Stimulated activated CD4-positive, alpha-beta T cell treated with anti-CD3 and anti-CD28 coated beads, TNF-alpha, amount 100 ng/mL, for 48 hours (primary cell): ENCODE results near the gene TSPAN7.

Experiments used
- DNase-seq, 3 donors: peaks; one replicate each; pipeline ENCODE4 v3.0.0-alpha.2; 2020; ENCODE audit warnings: low read depth in 3 of 3

The TSPAN7 gene, protein sequence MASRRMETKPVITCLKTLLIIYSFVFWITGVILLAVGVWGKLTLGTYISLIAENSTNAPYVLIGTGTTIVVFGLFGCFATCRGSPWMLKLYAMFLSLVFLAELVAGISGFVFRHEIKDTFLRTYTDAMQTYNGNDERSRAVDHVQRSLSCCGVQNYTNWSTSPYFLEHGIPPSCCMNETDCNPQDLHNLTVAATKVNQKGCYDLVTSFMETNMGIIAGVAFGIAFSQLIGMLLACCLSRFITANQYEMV

DNA sequence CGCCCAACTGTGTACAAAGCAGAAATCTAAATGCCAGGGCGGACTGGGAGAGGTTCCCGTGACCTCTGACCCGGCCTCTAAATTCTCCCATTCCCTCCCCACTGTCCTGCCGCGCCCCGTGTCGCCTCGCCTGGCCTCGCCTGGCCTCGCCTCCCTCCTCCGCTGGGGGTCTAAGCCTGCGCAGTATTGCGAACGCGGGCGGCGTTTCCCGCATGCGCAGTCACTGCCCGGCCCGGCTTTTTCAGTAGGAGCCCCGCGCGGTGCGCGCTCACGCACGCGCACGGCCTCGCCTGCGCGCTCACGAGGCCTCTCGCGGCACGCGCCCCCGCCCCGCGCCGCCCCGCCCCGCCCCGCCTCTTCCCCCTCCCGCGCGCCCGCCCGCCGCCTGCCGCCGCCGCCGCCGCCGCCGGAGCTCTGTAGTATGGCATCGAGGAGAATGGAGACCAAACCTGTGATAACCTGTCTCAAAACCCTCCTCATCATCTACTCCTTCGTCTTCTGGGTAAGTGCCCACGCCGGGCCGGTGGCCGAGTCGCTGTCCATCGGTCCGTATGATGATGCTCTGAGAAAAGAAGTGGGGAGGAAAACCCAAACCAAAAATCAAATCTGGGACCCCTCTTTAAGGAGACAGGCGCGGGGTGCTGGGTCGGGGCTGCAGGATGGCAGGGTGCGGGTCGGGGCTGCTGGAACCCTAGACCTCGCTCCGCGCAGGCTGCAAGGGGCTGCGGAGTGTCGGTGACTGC lies at the start of gene TSPAN7:
Gene TSPAN7, plus strand, starts transcription at position 417 of the 743 bp plus-strand sequence. Its CDS starts 5 bp downstream, at position 422.
- peak; percentile 60 to 65 (median 61) for DNase-seq

DNA sequence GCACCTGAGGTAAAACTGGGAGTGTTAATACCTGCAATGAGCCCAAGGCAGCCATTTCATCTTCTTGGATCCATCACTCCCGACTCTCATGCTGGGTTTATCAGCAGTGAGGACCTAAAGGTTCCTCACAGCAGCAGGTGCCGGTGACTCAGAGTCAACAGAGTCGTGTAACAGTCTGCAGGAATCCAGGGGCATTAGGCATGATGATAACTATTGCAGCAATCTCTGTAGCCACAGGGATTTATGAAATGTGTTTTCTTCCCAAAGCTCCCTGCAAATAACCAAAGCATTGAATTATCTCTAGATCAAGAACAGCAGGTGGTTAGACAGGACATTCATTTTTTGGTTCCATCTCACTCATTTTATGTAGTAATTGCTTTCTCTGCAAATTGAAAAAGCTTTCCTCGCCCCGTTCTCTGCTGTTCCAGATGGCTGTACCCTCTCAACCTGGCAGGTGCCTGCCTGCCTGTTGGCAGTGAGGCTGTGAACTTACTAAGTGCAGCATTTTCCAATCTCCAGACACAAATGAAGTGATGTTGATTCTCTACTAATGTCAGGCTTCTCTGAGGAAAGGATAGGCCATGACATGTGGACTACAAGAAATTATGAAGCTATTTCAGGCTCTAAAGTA lies 48.1 kb upstream of the TSPAN7 start:
- DNase-seq = no peak

DNA sequence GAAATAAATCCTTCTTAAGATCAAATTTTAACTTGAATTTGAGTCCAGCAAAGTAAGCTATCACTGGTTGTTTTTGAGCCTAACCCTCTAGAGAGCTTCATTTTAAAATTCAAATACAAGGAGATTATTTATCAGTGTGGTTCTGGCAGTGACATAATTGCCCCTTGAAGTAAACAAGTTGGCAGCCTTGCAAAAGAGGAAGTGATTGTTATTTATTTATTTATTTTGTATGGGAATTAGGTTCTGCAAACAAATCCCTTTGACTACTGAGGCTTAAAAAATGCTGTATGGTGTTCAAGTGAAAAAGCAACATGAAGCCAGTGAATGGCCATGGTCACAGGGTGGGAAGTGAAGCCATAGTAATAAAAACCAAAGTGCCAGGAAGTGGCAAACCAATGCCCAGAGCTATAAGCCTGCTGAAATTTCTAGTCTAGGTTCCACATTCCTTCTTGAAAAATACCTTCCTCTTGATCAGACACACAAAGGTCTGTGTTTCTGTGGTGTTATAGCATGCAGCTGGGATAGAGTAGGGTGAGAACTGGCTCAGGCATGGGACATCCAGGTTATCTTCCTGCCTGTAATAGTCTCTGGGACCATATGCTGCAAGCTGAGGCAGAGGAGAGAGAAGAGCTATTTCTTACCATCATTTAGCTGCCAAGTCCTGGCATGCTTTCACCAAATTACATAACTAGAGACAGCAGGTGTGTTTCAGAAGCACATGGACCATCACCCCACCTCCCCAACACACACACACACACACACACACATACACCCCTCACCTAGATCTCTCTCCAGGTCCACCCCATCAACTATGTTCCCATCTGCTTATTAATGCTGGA lies 47.1 kb upstream of the TSPAN7 start:
- no peak for DNase-seq

DNA sequence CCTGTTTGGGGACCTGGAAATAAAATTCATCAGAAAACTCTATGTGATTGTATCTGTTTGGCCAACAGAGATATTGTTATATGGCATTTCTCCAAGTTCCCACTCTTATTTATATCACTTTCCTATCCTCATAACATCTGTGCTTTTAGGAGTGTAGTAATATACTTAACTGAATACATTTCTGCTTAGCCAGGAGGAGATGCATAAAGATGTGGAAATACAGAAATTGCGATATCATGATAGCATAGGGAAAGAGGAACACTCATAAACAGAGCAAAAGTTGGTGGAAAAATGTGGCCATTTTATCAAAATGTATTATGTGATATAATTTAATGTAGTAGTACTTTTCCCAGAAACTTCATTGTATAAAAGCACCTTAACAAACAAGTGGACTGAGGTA lies 46.1 kb upstream of the TSPAN7 start:
- DNase-seq = no peak

DNA sequence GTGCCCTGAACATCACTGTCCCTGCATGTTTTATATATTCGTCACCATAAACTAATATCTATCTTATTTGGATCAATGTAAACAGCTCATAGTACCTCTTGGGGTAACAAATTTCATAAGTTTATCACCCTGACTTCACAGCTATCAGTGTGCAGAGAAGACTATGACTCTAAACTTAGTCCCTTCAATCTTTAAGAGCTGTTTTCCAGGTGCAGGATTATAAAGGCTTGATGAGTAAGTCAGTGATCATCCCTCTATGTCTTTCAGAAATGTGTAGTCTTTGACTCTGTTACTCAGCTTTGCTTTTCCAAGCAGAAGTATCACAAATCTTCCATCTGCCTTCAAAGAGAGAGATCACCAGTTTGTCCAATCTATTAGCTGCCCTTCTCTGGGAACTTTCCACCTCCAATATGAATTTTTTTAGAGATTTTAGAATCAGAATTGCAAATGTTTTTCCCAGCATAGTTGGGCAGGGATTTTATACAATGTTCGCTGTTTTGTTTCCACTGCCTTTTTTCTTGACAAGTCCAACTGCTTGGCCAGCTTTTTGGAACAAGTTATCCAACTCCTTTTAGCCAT lies 45.1 kb upstream of the TSPAN7 start:
- no peak for DNase-seq

DNA sequence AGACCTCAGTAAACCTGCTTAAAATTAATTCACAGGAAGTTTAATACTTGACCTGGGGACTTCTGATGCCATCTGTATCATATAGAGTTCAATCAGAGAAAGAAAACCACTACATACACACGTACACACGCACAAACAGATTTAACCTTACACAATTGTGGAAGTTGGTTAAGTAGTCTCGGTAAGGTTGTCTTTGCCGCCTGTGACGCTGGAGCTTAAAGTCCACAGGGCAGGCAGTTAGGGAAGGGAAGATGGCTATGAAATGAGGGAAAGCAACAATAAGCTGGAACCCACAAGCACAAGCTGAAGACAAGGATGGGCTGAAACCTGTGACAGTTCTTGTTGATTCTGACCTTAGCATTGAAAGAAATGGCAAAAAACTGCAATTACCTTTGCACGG lies 41.7 kb upstream of the TSPAN7 start:
- no peak for DNase-seq

DNA sequence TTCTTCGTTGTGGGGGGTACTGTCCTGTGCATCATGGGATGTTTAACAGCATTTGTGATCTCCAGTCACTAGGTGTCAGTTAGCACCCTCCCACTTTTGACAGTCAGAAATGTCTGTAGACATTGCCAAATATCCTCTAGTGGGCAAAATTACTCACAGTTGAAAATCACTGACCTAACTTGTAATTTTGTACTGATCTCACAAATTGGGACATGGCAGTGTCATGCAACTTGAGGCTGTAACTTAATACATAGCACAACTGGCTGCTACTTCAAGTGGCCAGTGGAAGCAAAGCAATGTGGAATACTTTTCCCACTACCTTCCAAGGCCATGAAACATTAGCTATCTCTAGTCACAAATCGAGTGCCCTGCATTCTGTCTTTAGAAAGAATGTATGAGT lies 23.2 kb upstream of the TSPAN7 start:
- DNase-seq = no peak

DNA sequence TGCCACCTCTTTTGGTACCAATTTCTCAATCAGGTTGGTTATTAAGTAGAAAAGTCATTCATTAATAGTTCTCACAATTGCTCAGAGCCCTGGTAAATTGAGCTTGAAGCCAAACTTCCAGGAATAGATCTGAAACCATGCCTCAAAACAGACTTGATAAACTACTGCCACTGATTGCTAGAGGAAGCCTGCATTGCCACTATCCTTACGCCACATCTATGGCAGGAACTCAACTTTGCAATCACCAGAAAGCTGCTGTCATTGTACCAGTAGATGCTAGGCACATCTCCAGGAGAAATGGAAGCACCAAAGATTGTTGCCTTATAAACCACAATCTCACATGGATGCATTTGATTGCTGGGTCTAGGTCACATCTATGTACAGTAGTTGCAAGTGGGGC lies 21.6 kb upstream of the TSPAN7 start:
- no peak for DNase-seq

DNA sequence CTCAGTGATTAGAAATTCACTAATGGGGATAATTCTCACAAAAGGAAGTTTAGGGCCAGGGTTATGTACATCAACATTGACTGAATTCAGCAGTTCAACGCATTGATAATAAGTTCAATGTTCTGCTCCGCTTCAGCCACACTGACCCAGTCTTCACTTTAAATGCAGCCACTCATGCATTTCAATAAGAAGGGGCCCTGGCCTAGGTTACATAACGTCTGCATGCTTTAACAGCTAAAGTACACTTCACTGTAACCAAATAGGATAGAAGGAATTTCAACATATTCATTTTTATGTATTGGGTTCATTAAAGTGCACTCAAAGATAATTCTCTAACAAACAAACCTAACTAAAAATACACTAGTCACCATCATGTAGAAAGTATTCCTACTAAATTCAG lies 12.8 kb upstream of the TSPAN7 start:
- DNase-seq = no peak

DNA sequence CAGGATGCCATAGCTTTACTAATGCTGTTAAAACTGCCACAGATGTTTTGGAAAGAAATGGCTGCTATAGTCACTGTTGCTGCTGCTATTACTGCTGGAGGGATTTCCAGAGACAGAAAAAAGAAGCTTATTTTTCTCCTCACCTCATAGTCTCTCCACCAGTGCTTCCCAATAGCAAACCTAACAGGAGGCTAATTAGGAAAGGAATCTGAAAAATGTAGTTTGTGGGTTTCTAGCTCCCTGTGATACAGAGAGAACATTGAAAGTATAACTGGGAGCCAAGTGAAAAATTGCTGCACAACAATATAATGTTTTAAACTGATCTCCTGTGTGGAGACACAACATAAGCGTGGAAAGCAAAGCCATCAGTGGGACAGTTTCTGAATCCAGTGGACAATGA lies 8.6 kb upstream of the TSPAN7 start:
- no peak for DNase-seq

DNA sequence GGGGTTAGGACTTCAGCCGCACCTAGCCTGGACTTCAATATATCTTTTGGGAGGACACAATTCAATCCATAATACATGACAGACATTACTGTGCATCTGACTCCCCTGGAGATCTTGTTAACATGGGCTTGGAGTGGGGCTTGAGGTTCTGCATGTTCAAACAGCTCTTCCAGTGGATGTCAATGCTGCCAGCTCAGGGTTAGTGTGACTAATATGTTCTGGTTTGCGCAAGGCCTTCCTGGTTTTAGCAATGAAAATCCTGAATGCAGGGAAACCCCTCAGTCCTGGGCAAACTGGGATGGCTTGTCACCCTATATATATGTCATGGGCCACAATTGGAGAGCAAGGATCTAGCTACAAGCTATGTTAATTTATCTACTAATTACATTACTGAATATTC lies 2.7 kb upstream of the TSPAN7 start:
- no peak for DNase-seq

DNA sequence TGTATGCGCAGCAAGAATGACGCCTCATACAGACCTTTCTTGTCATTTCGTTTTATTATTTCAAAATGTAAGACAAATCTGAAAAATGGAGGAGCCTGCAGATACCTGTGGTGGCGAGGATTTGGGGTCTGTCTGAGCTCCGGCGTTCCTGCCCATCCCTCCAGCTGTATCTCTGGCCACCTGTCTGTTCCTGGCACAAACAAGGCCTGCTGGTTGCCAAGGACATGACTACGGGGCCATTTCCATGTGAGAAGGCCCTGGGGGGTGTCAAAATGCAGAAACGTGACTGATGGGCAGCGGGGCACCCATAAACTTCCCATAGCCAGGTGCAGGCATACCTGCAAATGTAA lies 591 bp upstream of the TSPAN7 start:
- no peak for DNase-seq

DNA sequence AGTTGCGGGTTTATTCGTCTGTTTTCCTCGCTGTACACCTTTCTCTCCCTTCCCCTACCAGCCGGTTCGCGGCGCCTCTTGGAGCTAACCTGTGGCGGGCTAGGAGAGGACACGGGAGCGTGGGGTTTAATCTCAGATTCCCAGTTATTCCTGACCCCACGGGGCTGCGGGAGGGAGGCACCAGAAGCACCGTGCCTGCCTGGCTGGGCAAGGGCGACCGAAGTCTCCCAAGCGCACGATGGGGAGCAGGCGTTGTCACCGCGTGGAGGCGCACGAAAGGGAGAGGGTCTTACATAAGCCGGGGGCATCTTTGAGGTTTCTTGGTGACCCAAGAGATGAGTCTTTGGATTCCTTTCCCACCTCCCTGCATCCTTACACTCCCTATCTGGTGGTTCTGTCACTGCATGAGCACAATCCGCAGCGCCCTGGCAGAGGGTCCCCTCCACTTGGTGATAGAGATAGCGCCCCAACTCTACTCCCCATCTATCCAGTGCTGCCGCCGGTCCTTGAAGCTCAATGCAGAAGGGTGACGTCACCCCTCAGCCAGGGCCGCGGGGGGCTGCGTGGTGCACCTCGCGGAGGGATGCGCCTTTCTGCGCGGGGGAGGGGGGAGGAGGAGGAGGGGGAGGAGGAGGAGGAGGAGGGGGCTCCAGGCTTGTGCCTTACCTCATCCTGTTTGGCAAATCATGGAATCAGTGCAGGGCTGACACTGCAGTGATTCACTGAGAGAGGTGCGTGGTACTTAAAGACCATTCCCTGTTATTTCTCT lies 793 bp downstream of the TSPAN7 start:
- DNase-seq = no peak

DNA sequence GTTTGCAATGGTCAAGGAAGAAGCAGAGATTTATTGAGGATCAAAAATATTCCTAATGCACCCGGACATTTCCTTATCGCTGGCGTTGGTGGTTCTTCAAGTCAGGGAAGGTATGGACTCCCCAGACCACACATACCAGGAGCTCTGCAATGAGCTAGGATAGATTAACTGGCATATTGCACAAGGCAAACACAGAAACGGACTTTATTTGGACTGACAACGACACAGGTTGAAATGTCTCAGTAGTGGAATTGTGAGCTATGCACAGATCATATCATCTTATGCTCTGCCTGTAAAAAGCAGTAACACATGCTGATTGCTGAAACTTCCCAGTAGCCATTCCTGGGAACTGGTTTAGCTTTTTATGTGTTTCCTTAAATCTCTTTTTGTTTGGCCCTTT lies 1.7 kb downstream of the TSPAN7 start:
- DNase-seq = no peak

DNA sequence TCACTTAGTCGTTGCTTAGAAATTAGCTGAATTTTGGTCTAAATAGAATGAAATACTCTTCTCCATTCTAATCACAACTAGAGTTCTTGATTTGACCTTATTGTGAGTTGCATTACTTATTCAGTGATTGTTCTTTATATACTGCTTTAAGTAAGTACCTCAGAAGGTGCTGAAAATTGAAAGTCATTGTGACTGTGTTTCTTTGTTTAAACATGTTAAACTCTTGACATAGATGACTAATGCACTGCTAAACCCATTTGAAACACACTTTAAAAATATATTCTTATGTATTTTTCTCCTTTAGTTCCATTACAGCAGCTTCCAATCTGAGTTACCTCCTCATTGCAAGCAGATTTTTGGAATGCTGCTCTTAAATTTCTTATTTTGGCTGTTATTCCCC lies 9.1 kb downstream of the TSPAN7 start:
- no peak for DNase-seq

DNA sequence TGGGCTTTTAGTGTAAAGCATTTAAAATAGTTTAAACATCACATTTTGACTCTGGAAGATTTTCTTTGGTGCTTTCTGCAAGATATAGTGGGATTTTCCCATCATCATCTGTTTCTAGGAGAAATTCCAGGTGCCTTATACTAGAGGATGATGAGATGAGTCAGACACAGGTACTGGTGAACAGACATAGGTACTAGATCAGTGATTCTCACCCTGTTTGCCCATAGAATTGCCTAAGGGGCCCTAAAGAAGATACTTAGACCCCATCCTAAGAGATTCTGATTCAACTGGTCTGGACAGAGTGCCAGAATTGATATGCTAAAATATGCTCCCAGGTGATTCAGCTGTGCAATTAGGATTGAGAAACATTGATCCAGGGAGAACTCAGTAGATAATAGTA lies 9.7 kb downstream of the TSPAN7 start:
- DNase-seq = no peak

DNA sequence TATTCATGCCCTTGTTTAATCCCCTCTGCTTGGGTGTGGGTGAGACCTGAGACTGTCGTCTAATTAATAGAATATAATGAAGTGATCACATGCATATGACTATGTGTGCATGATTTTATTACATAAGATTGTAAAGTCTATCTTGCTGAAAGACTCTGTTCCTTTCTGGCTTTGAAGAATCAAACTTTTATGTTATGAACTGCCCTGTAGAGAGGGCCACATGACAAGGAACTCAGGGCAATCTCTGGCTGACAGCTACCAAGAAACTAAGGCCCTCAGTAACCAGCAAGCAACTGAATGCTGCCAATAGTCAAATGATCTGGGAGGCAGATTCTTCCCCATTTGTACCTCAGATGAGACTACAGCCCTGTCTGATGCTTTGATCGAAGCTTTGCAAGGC lies 13.5 kb downstream of the TSPAN7 start:
- no peak for DNase-seq

DNA sequence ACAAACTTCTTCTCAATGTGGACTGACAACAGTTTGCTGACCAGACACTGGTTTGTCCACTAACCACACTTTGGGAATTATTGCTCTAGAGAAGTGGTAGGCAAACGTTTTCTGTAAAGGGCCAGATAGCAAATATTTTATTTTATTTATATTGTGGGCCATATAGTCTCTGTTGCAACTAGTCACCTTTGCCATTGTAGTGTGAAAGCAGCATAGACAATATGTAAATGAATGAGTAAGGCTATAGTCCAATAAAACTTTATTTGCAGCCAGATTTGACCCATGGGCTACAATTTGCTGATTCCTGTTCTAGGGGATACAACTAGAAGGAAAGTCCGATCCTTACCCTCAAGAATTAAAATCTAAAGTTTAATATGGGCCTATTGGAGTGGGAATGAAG lies 14.5 kb downstream of the TSPAN7 start:
- no peak for DNase-seq

DNA sequence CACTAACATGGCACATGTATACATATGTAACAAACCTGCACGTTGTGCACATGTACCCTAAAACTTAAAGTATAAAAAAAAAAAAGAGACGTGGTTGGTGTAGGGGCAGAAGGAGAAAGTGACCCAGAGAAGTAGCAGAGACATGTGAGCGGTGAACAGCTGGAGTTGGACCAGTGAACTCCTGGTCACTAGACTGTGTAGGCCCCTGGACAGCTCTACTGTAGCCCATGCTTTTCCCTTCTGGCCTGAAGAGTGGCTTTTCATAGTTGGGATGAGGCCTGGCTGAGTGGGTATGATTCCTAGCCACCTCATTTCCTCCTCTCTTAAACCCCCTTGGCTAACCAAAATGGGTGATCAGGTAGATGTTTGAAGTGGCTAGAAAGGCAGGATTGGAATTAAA lies 16.4 kb downstream of the TSPAN7 start:
- no peak for DNase-seq

DNA sequence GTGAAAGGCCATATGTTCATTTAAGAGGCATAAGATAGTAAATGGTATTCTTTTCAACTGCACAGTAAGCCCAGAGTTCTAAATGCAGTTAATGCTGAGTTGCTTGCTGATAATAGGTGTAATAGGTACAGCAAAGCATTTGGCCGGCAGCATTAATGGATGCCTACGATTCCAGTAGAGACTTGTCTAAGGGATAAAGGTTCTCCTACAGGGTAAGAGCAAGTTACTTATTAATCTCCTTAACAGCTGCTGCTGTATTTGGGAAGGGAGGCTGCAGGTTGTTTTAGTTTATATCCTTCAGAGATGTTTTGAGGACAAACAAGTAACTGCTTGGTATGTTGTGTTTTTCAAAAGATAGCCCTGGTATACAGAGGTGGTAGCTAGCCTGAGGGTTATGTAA lies 16.8 kb downstream of the TSPAN7 start:
- DNase-seq = no peak

DNA sequence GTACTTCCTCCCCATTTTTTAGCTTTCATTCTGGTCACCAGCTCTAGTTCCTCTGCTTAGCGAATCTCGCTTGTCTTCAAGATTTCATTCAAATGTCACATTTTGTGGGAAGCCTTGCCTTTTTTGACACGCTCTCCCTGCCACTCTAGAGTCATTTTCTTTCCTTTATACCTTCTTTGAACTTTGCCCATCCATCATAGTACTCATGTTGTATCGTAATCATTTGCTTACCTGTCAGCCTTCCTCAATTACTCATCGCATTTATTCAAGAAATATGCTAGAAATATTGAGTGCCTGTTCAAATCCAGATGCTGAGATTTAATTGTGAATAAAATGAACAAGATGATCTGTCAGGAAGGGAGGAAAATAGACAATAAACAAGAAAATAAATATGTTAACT lies 21.8 kb downstream of the TSPAN7 start:
- DNase-seq = no peak
